Choroid plexus epithelial cell (primary cell): Measurements from ENCODE around the gene TBC1D2.

ENCODE experiments used
- DNase-seq: peaks from one replicate; pipeline ENCODE4 v3.0.0-alpha.2; 2010; ENCODE audit warnings: low read depth
- H3K4me3 ChIP-seq: 2 replicates; pipeline ENCODE4 v1.5.1; 2011; ENCODE audit warnings: low read depth, mild to moderate bottlenecking, control low read depth, low read length, moderate library complexity
- TF ChIP-seq, protein P1 (sequence below): conservative IDR thresholded peaks from 2 replicates; pipeline ENCODE4 v1.5.1; 2011; ENCODE audit warnings: low read depth, mild to moderate bottlenecking, control low read depth, inconsistent platforms, low read length, moderate library complexity

Gene TBC1D2

DNA sequence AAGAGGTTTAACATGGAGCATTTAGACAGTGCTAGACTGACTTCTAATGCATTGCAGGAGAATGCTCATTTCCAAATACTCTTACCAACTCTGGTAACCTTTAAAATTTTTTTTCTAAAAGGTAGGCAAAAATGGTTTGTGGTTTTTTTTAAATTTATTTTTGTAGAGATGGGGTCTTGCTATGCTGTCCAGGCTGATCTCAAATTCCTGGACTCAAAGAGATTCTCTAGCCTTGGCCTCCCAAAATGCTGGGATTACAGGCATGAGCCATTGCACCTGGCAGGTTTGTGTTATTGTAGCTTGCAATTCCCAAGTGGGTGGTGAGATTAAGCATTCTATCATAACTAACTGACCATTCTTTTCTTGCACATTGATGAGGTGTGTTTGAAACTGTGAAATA, 43.0 kb upstream of the TBC1D2 start:
- DNase-seq = no peak
- no peak overlapping the region for H3K4me3 ChIP-seq
- TF ChIP-seq, protein P1, sequence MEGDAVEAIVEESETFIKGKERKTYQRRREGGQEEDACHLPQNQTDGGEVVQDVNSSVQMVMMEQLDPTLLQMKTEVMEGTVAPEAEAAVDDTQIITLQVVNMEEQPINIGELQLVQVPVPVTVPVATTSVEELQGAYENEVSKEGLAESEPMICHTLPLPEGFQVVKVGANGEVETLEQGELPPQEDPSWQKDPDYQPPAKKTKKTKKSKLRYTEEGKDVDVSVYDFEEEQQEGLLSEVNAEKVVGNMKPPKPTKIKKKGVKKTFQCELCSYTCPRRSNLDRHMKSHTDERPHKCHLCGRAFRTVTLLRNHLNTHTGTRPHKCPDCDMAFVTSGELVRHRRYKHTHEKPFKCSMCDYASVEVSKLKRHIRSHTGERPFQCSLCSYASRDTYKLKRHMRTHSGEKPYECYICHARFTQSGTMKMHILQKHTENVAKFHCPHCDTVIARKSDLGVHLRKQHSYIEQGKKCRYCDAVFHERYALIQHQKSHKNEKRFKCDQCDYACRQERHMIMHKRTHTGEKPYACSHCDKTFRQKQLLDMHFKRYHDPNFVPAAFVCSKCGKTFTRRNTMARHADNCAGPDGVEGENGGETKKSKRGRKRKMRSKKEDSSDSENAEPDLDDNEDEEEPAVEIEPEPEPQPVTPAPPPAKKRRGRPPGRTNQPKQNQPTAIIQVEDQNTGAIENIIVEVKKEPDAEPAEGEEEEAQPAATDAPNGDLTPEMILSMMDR = no peak

DNA sequence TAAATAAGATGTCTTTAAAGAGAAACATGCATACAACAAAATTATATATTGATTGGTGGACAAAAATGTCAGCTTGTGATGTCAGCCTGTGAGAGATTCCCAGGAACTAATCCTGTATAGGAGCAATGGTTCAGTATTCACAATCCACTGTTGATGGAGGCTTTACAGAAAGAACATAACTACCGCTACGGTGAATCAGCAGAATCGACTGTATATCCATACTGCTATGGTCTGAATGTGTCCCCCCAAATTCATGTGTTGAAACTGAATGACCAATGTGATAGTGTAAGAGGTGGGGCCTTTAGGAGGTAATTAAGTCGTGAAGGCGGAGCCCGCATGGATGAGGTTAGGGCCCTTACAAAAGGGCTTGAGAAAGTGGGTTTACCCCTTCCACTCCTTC, 40.4 kb upstream of the TBC1D2 start:
- no peak overlapping the region for H3K4me3 ChIP-seq
- TF ChIP-seq, protein P1 = no peak
- no peak for DNase-seq

DNA sequence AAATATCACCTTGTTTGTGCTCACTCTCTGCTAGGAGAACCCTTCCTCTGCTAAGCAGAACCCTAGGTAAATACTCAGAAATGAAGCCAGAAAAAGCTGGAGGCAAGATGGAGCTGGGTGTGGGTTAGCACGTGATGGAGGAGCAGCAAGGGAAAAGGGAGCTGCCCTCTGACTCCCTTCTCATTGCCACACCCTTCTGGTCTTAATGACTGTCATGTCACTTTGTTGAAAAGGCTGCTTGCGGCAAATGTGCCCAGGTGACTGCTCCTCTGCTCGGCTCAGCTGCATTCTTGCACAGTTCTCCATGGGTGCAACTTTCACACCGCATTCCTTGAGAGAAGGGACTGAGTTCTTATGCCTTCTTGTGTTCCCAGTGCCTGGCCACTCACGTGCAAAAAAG, 36.4 kb upstream of the TBC1D2 start:
- no peak overlapping the region for H3K4me3 ChIP-seq
- TF ChIP-seq, protein P1 = no peak
- DNase-seq = no peak

DNA sequence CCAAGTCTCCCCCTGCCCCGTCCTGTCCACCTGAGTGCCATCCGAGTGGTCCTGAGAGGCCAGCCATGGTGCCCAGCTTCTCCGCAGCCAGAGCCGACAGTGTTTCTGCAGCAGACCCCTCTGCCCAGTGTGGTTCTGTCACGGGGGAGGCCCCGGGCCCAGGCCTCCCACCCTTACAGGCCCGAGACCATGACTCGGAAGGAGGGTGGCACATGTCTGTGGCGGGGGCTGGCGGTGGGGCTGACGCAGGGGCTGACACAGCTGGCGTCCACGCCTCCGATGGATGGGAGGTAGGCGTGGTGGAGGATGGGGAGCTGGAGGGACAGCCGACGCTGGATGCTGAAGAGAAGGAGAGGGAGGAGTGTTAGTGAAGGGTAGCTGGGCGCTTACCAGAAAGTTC, 35.0 kb upstream of the TBC1D2 start:
- no peak overlapping the region for H3K4me3 ChIP-seq
- no peak for DNase-seq
- TF ChIP-seq, protein P1 = no peak

DNA sequence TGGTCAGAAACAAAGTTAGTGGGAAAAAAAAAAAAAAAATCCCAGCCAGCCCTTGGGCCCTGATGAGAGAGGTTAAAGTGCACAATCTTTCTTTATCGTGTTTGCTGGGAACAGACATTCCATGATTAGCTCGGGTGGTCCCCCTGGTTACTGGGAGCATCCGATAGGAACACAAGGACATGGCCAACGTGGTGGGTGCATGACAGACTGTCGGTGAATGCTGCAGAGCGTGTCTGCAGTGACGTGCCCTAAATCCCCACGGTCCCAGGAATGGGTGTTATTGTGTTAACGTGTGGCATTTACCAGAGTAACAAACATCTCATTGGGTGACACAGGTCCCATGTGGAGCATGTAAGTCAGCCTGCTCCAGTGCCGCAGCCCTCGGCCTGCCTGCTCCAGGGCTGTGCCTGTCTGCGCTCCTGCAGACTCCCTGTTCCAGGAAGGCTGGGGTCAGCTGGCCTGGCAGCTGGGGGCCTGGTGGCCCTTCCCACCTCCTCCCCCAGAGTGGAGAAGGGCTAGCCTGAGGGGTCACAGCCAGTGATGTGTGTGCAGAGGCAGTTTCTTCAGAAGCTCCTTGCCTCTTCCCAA, 34.3 kb upstream of the TBC1D2 start:
- TF ChIP-seq, protein P1 = no peak
- DNase-seq = no peak
- no peak overlapping the region for H3K4me3 ChIP-seq

DNA sequence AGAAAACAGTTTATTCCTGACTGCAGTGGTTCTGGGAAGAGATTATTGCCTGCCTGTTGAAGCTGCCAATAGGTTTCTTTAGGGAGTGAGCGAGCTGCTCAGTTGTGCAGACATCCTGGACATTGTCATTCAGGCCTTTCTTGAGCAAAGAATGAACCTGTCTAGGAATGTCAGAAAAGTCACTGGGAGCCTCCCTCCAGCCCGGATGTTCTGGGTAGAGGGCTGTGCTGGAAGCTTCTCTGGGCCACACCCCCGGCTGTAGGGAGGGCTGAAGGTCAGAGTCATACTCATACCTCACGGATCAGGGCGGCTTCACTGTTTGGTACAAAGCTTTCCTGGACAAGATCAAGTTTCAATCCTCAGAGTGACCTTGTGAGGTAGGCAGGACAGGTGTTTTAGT, 33.4 kb upstream of the TBC1D2 start:
- DNase-seq = no peak
- TF ChIP-seq, protein P1 = no peak
- no peak overlapping the region for H3K4me3 ChIP-seq

DNA sequence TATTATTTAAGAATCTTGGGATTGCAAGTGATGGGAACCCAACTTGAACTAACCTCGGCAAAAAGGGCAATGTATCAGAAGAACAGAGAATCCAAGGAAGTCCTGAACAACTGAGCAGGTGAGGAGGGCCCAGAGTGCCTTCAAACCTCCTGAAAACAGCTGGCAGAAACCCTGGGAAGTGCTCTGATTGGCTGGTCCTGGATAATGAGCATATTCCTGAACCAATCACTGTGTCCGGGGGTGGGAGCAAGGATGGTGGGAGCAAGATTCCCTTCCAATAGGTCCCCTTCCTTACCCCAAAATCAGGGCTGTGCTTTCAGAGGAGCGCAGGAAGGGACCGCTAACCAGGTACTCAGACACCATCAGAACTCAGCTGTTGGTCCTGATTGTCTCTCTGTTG, 31.9 kb upstream of the TBC1D2 start:
- H3K4me3 ChIP-seq = no peak overlapping the region
- TF ChIP-seq, protein P1 = no peak
- DNase-seq = no peak
